HG03175 (cell line): ENCODE measurements around the gene ANTXR1.

Experiments
- ATAC-seq: cut with Tn5 transposase; IDR thresholded peaks from one replicate; pipeline ENCODE4 v1.9.1; 2021; ENCODE audit warnings: mild to moderate bottlenecking, moderate library complexity; ENCODE audit not compliant: unreplicated experiment

Gene ANTXR1

DNA sequence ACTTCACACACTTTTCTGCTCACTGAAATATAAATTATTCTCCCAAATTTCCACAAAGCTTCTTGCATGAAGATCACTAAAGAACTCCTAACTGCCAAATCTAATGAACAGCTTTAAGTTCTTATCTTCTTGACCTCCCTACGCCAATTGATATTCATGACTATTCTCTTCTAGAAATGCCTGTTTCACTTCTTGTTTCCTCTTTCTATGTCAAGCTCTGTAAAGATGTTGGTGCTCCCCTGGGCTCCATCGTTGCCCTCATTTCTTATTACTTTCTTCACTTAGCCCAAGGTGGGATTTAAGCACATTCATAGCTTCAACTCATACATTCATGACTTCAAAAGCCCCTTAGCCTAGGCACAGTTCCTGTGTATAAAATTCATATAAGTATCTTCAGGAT is 9.2 kb upstream of the ANTXR1 start:
- ATAC-seq = no peak

DNA sequence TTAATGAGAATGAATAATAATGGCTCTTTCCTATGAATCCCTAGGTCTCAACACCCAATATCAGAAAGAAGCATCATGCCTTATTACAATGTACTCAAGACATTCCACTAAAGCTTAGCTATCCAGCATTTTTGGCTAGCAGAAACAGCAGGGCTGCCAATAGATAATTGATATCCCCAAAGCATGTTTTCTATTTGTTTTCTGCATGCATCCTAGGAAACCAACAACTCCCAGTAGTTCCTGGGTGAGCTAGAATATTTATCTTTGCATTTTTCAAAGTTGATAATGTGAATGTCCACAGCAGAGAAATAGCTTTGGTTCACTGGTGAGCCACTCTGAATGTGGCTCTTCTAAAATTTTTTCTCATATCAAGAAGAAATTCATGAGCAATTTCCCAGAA is 5.8 kb upstream of the ANTXR1 start:
- ATAC-seq = no peak

DNA sequence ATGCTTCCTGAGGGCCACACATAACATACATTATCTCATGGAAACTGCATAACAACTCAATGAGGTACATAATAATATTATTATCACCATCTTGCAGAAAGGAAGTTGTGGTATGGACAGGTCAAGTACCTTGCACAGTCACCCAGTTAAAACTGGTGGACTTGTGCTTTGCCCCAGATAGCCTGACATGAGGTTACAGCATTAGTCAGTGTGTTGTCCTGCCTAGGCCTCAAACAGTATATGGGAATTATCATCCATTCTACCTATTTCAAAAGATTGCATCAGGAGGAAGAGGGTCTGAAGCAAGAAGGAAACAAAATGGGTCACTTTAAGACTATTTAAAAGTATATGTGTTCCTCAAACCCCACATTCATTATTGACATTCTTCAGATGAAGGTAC is 5.4 kb upstream of the ANTXR1 start:
- ATAC-seq = no peak

DNA sequence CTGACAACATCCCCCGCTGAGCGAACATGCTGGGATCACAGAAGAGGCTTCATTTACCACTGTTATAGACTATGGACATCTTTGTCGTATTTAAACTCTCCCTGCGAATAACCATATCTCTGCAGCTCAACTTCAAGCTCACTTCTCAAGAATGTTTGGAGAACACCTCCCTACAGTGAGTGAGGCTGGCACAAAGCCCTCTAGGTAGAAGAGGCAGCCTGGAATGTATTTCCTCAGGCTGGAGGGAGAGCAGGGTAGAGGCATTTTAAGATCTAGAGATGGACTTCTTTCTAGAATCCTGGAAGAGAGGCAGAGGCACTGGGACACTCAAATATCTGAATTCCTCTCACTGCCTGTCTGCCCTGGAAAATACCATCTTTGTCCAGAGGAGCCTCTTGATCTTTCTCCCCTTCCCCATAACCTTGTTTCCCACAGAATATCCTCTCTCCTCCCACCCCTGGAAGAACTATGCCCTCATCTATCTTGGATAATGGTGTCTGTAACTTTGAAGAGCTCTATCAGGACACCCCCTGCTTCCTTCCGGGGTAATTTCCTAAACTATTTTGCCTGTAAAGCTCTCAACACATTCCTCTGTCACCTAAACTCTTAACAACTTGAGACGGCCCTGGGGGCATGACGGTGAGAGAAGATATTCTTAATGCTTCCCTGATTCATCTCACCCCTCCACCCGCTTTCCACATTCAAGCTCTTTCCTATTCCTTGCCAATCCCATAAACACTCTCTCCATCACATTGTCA is 2.4 kb upstream of the ANTXR1 start:
- no peak for ATAC-seq

DNA sequence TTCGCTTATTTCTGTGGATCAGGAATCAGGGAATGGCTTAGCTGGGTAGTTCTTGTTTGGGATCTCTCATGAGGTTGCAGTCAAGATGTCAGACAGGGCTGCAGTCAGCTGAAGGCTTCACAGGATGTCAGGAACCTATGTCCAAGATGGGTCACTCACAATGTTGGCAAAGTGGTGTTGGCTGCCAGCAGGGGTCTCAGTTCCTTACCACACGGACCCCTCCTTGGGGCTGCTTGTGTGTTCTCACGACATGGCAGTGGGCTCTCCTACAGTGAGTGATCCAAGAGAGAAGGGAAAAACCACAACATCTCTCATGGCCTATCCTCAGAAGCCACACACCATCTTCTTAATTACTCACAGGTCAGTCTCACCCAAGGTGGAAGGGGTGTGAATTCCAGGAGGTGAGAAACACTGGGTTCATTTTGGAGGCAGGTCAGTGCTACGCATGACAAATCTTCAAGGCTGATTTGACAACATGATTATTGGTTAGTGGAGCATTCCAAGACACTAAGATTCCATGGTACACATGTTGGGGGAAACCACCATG is 1.3 kb upstream of the ANTXR1 start:
- ATAC-seq = no peak

DNA sequence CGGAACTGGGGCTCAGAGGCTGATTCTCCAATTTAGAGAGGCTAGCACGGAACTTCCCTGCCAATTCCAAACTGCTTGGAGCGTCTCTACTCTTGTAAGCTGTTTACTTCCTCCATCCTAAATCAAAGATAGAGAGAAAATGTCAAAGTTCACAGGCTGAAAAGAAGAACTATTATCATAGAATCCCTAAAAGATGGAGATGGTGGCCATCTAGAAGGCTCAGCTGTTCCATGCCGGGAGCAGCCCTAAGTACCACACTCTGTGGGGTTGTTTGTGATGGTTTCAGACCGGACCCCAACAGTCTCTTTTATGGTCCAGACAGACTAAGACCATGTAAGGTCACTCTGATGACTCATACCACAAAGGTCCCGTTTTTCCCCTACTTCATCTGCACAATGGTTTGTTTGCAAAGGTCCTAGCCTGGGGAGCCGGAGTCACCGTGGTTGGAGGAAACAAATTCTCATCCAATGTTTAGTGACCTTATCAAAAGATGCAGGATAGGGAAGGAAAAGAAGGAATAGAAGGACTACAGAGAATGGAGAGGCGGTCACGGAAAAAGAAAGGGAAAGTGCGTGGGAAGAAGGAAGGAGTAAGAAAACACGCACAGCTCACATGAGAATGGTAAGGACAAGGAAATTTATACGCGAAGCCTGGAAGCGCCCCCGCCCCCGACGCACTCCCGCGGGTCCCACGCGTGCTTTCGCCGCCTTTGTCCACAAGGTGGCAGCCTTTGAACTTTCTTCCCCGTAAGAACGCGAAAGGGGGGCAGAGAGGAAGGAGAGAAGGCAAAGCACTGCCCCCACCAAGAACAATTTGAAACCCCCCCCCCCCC is 453 bp upstream of the ANTXR1 start:
- ATAC-seq = no peak

DNA sequence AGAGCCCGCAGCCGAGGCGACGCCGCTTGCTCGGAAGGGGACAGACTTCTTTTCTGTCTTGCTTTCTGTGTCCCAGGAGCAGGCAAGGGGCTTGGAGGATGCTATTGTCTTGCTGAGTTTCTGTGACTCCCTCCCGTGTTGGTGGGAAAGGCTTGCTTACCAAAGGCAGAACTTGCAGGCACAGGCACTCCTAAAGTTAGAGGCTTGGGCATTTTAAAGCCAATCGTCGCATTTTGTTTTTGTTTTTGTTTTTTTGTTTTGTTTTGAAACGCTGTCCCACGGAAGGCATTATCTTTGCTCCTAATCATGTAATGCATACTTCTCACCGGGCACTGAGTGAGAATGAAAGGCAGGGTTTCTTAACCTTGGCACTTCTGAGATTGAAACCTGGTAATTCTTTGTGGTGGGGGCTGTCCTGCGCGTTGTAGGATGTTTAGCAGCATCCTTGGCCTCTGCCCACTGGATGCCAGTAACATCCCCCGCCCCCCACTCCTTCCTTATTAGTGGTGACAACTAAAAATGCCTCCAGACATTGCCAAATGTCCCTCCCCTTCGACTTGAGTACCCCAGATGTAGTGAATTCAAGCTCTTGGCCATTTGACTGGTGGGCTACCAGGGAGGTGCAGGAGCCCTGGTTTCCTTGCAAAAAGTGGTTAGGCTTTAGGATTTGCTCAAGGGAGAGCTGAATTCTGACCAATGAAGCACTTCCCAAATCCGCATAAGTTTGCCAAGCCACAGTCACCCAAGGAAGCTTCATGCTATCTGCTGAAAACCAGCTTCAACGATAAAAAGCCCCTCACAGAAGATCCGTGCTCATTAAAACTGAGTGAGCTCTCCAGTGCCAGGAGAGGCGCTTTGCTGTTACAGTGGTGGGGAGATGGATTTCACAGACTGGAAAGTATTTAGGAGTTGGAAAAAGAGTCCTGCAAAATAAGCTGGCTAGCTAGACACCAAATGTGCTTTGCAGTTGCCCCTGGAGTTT is 1.2 kb downstream of the ANTXR1 start:
- ATAC-seq = no peak

DNA sequence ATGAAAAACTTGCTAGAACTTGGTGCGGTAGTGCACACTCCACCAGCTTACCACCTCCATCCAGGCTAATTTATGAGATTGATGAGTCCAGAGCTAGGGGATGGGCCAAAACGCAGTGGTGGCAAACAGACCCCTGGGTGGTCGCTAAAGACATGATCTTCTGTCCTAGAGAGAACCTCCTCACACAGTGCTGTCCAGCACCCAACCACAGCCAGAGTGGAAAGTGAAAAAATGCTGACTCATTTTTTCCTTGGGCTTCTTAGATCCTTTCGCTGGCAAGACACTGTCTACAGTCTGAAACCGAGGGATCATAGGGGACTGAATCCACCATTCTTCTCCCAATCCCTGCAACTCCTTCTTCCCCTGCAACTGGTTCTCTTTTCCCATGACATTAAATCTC is 4.1 kb downstream of the ANTXR1 start:
- no peak for ATAC-seq

DNA sequence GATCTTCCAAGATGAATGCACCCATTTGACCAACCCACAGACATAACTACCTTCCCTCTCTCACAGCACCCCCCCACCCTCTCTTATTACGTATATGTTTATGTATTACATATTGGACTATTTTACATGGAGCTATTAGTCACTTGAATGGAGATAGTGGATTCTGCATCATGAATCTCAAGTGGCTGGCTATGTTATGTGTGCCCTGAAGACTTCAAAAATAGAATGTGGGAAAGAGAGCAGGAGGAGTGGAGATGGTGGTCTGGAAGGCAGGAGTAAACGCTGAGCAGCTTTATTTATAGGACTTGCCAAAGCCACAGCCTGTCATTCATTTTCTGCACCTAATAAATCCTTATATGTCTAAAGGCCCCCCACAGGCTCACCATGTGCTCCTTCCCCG is 4.9 kb downstream of the ANTXR1 start:
- ATAC-seq = no peak

DNA sequence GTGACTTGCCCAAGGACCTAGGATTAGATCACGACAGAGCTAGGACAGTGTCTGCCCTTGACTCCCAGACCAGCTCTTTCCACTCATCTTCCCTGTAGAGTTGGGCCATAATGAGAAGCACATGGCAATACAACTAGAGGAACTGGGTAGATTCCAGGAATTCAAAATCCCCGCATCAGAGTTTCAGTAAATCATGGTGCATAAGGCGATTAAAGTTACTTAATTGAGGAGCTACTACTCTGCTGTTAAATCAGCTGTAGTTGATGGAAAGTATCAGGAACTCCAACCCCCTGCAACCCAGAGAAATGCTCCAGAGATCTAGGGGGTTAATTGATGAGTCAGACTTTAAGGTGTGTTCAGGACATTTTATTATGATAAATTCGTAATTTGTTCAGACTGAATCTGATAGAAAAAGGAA is 5.7 kb downstream of the ANTXR1 start:
- ATAC-seq = no peak

DNA sequence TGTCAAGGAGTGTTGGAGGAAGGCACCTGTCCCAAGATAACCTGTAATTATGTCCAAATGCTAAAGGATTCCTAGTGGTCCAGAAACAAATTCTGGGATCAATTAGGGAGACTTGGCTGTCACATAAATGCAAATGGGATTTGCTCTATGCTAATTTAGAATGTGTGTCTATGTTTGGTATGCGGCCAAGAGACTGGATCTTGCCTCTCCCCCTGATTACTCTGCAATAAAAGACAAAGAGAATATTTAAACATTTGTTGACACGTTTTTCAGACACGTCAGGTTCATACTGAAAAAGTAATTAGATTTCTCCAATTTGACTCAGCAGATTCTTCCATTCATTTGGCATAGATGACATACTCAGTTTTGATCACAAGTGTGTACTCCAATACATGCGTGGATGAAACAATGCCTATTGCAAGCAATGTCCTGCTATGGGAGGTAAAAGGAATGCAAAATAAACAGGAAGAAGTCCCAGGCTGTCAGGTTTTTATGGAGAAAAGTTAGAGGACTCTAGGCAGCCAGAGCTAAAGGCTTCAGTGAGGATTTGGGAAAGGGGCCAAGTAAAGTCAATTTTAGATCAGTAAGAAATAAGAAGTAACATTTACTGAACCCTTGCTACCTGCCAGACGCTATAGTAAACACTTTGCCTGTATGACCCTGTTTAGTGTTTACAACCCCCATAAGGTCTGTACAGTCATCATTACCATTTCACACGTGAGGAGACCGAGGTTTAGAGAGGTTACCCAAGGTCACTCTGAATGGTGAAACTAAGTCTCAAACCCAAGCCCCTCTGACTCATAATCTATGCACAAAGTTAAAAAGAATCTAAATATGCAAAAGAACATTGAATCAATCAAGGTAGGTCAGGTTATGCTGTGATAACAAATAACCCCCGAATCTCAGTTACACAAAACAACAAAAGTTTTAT is 7.8 kb downstream of the ANTXR1 start:
- no peak for ATAC-seq

DNA sequence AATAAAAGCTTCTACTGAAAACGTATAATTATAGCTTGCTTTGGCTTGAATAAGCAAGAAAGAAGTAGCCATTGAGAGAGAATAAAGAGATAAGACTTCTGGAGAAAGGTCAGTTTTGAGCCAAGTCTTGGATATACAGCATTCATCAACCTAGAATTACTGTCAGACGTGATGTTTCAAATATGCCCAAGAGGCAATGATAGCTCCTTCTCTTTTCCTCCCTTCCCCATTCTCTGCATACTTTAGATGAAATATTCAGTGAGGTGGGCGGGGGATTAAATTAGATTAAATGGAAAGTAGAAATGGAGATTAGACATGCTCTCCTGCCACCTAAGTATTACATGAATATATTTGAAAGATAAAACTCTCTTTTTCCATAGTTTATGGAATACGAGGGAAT is 8.7 kb downstream of the ANTXR1 start:
- no peak for ATAC-seq

DNA sequence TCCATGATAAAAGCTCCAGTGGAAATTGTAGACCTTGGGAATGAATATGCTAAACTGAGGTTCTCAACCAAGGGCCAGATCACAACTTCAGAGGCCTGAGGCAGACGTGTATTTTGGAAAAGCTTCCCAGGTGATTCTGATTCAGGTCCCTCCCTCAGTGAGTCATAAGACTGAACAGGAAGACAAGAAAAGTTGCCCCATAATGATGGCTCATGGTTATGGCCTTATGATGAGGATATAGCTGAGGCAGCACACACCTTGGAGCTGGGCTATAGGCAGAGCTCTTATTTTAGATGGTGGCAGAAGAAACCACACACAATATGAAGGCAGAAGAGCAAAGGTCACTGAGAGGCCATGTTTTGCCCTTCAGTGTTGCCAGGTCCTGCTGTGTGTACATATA is 9.6 kb downstream of the ANTXR1 start:
- ATAC-seq = no peak

DNA sequence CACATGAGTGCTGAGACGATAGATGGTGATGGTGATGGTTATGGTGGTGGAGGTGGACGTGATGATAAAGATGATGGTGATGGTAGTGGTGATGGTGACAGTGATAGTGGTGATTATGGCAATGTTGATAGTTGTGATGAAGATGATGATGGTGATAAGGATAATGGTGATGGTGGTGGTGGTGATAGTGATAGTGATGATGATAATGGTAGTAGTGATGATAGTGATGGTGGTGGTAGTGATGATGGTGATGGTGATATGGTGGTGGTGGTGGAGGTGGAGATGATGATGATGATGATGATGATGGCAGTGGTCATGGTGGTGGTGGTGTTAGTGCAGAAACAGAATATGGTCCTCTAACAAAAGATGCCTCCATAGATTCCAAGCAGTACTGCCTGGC is 10.3 kb downstream of the ANTXR1 start:
- no peak for ATAC-seq

DNA sequence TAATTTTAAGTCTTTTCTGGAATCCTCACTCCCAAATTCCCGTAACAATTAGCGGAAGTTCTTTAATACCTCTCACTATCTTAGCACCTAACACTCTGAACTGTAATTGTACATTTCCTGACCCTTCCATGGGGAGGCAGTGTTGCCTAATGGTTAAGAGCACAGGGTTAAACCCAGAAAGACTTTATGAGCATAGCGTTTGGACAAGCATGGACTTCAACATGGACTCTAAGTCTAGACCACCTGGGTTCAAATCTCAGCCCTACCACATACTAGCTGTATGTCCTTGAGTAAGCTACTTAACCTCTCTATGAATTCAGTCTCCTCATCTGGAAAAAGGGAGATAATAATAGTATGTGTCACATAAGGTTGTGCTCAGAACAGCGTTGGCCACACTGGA is 13.0 kb downstream of the ANTXR1 start:
- ATAC-seq = no peak

DNA sequence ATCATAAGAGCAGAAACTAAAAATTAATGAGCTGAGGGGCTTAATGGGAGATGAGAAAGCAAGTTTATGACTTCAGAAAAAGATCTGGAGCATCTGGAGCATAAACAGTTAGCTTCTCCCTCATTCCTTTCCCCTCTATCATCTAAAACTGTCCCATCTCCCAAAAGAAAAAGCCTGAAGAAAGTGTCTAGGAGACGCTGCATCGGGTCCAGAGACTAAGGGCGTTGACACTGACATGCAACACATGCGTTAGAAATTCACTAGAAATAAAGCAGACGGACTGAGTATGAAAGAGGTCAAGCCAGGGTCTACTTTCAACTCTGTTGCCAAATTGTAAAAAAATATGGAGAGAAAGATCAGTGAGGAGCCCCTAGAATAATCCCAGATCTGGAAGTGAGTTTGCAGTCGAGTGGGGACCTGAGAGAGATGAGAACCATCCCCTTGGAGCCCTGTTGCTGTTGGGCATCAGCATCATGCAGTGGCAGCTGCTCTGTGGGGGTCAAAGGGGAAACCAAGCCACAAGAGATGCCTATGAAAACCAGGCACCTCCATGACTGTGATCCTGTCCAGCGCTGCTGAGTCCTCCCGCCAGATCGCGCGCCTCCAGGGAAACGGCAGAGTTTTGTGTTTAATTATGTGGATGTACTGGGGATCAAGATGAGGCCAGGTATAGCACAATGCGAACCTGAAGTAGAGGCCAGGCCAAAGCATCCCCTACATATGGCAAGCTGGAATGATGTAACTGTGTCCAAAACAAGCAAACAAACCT is 13.9 kb downstream of the ANTXR1 start:
- ATAC-seq = no peak

DNA sequence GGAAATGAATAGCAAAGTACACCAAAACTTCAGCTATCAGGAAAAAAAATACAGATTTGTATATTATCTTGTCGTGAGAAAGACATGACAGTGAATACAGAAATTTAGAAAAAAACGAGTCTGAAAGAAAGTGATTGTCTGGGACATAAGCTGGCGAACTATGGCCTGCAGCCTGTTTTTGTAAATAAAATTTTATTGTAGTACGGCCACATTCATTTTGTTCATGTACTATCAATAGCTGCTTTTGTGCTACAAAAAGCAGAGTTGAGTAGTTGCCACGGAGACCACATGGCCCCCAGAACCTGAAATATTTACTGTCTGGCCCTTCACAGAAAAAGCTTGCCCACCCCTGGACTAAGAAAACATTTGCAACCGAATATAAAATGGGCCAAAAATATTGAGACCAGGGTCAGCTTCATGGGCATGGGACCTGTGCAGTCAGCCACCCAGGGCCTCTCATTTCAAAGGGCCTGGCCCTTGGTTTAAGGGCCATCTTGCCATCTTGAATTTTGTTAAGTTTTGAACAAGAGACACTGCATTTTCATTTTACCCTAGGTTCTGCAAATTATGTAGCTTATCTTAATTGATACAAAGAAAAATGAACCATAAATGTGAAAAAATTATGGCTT is 17.9 kb downstream of the ANTXR1 start:
- ATAC-seq = no peak

DNA sequence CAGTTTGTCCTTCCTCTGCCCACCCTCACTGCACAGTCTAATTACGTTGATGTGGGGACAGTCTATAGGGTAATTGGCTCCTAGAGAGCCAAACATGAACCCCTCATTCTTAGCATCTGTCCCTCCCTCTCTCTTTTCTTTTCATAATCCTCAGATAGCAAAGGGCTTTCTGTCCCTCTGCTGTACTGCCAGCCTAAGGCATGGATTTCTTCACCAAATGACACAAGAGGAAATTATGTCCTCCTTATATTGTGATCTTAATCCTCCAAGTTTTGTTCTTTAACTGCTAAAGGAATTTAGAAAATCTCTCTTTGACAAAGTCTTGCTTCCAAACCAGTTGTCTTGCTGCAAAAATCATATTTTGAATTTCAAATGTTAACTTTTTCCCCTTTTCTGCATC is 18.5 kb downstream of the ANTXR1 start:
- no peak for ATAC-seq

DNA sequence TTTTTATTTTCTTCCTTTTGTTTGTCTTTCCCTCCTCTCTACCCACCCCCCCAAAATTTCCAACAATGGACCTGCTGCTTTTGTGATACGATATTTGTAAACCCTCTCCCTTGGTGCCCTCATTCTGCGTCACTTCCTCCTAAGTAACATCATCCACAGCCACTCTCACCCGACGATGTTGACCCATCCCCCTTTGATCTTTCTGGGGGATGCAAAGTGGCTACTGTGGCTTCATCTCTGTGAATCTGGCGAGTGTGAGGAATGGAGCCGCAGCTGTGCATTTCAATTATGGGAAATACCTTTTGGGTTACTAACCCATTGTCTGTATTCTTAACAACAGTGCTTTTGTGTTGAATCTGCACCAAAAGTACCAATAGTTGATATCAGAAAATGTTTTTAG is 19.4 kb downstream of the ANTXR1 start:
- ATAC-seq = no peak
